GM12872 (cell line): ENCODE data around the gene PACRG.

Experiments
- CTCF ChIP-seq: IDR thresholded peaks from 3 replicates; pipeline ENCODE4 v1.5.1; 2011; ENCODE audit warnings: low read depth, mild to moderate bottlenecking, low read length, moderate library complexity; ENCODE audit not compliant: insufficient read depth

Gene PACRG

GRCh38 chr6:163320402-163320801 lies 592.6 kb downstream of the PACRG start:
- TF ChIP-seq CTCF, result no peak

- no peak for TF ChIP-seq CTCF
These were observed 593.0 kb downstream of the PACRG start for GRCh38 chr6:163320804-163321203.

- no peak for TF ChIP-seq CTCF
These were observed 593.9 kb downstream of the PACRG start for GRCh38 chr6:163321717-163322116.

GRCh38 chr6:163323274-163323673 lies 595.5 kb downstream of the PACRG start:
- no peak for TF ChIP-seq CTCF

GRCh38 chr6:163323705-163324104 lies 595.9 kb downstream of the PACRG start:
- no peak for TF ChIP-seq CTCF

- no peak for TF ChIP-seq CTCF
These were observed 596.5 kb downstream of the PACRG start for GRCh38 chr6:163324326-163324687.

- no peak for TF ChIP-seq CTCF
These were observed 597.1 kb downstream of the PACRG start for GRCh38 chr6:163324688-163325389.
